IPS-NIHi7 (cell line): ENCODE data around the gene ZC3H8.
A peak's percentile ranks its signal among the peaks of the same experiment; 100 is the strongest.

ENCODE experiments used
- DNase-seq: peaks from one replicate; pipeline ENCODE4 v3.0.0; 2012; ENCODE audit warnings: mixed read lengths; ENCODE audit errors: extremely low spot score

ZC3H8 gene

DNA sequence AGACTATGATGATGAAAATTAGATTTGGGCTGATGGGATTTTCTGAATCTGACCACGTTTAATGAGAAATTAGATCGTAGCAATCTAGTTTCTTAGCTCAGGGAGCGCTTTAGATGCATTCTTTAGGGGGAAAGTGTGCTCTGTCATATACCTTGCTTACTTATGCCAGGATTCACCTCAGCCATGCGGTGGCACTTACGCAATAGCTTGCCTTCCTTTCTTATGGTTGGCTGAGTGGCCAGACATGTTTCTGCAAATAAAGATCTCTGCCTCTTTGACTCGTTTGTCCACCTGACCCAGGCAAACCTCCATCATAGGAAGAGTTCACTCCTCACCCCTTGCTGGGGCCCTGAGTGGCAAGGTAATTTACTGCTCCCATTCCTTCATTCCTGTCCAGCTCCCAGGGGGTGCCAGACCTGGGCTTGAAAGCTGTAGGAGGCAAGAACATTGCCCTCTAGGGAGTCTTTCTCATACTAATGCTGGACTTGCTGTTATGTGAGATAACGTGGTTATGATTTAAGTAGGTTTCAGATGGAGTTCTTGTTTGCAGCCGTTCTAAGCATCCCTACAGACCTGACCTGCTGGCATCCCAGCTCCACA lies 59.6 kb downstream of the ZC3H8 start:
- no peak for DNase-seq

DNA sequence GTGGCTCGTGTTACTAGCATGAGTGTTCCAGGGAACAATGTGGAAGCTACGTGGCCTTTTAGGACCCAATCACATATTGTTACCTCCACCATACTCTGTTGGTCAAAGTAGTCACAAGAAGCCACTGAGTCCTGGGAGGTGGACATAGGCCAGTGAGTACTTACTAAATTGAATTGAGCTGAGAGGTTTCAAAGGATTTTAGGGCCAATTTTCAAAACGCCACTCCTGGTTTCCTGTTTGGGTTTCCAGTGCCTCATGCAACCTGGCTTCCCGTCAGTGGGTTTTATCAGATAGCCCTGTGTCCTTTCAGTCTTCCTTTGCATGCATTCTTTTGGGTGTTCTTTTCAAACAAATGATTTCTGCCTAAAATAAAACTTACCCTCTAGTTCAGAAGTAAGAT lies 60.4 kb downstream of the ZC3H8 start:
- DNase-seq: no peak

DNA sequence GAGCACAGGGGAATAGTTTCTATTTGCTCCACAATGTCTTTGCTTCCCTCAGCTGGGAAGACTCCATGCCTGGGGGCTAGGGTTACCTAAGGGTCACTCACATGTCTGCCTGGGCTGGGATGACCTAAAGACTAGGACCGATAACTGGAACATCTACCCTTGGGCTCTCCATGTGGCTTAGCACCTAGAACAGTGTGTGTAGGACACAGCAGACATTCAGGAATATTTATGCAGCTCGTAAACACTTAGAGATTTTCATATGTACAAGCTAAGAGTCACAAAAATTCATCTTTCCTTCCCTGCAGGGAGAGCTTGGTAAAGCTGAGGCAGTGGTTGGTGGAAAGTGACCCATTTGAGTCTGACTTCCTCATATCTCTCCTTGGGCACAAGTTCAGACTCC lies 60.8 kb downstream of the ZC3H8 start:
- no peak for DNase-seq

DNA sequence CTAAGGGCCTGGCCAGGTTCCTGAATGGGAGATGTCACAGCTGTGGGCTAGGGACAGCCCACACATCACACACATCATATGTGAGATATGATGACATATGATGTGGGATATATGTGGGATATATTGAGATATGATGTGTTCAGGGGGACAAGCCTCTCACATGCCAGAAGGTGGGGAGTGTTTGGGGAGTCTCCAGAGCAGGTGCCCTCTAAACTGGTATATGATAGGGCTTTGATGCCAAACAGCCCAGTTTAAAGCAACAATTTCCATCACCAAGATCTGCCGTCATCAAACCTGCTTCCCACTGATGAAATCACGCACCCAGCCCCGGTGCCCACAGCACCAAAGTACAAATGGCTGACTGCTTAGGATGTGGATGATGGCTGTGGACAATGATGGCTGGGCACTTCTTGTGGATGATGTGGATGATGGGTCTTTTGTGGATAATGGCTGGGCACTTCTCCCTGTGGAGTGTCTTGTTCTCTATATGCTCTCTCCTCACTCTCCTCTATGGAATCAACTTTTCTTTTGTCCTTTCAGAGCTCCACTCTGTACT lies 65.8 kb downstream of the ZC3H8 start:
- no peak for DNase-seq

DNA sequence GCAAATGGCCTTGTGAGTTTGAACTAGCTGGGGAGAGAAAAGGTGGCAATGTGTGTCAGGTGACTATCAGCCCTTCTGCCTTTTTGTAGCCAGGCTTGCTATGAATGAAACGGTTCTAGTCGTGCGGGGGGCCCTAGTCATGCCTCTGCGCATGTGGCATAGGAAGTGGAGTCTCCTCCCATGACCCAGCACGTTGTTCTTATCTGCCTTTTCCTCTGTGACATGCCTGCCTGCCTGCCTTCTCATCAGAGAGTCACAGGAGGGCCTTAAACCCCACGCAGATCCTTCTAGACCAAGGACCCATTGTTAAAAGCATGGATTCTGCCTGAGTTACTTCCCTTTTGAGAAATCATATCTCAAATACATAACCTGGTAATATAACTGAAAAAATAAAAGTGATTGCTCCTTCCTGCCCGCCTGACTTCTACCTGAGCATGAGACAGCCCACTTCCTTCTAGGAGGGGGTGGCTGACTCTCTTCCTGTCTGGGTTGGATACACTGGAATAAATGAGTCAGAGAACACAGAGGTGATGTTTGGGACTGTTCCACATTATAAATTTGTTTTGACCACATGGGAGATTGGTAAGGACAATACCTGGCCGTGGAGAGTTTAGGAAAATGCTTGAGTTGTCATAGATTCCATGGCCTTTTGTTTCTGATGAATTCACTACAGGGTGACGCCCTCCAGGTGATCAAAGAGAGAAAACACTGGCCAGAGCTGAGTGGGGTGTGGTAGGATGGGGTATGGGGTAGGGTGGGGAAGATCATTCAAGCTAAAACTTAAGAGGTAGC lies 66.8 kb downstream of the ZC3H8 start:
- DNase-seq: no peak

DNA sequence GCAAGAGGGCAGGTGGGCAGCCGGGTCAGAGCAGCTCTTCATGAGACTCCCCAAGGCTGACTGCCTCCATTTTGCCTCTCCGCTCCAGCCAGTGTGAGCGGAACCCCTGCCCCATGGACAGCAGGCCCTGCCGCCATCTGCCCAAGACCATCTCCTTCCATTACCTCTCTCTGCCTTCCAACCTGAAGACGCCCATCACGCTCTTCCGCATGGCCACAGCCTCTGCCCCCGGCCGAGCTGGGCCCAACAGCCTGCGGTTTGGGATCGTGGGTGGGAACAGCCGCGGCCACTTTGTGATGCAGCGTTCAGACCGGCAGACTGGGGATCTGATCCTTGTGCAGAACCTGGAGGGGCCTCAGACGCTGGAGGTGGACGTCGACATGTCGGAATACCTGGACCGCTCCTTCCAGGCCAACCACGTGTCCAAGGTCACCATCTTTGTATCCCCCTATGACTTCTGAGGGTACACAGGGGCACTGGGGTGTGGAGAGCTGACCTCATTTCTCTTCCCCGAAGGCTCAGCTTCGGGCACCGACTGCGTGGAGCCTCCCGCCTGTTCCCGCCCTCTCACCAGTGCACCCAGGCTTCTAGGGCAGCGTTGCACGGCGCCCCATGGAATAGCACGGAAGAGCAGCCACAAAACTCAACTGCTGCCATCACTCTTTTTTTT lies 67.7 kb downstream of the ZC3H8 start:
- DNase-seq: no peak

DNA sequence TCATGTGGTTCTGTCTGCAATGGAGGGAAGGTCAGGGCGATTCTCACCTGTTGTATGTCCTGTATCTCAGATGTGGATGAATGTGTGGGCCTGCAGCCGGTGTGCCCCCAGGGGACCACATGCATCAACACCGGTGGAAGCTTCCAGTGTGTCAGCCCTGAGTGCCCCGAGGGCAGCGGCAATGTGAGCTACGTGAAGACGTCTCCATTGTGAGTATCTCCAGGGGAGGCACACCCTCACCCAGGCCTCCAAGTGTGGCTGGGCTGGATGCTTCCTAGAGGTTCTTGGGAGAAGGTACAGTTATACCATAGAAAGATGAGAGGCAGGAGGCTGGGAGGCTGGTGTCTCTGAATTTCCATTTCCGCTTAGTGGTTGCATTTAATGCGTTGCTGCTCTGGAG lies 69.7 kb downstream of the ZC3H8 start:
- no peak for DNase-seq

DNA sequence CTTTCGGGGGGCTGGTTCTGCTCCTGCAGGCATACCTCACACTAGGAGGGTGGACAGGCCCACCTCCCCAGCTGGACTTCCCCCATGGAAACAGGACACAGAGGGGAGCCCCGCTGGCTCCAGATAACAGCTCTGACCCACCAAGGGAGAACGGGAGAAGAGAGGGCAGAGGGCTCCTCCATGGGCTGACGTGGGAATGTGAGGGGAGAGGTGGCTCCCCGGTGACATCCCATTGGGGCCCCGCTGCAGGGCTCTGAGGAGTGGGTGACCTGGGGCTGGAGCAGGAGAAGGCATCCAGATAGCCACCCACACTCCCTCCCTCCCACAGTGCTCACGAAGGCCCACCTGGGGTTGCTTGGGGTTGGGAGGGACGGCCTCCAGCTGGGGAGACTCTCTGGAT lies 70.7 kb downstream of the ZC3H8 start:
- no peak for DNase-seq

DNA sequence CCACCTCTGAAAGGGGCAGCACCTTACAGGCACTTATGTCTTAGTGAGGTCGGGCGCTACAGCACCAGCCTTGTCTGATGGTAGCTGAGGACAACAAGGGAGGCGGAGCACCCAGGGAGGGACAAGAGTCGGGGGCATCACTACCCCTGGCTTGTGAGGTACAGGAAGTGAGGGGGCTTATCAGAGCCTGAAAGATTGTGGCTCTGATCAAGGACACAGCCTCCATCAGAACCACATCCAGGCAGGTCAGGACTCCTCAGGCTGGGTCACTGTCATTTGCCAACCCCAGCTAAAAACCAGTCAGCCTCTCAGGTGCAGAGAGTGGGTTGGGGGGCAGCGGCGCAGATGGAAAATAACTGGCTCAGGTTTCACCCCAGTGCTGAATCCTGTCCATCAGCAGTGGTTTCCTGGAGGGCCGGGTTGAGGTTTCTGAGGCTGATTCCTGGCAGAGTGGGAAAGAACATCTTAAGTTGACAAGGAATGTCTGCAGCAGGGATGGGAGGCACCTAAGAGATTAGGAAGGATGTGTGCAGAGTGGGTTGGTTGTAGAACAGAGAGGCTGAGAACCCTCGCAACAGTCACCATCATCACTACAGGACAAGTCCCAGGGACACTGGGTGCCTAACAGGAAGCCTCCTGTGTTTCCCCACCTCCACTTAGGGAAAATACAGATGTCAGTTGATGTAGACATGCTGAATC lies 71.4 kb downstream of the ZC3H8 start:
- no peak for DNase-seq

DNA sequence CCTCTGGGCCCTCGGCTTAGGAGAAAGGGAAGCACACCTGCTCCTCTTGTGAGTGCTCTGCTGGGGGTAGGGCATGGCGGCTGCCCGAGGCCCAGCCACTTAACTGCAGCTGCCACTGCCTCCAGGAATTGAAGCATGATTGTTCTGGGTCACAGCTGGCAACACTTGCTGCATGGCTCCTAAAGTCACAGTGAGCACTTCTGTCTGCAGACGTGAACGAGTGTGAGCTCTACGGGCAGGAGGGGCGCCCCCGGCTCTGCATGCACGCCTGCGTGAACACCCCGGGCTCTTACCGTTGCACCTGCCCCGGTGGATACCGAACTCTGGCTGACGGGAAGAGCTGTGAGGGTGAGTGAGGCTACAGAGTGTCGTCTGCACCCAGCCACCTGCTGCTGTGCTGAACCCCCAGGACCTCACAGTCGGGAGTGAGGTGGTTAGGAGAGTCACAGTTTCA lies 72.2 kb downstream of the ZC3H8 start:
- DNase-seq: no peak

DNA sequence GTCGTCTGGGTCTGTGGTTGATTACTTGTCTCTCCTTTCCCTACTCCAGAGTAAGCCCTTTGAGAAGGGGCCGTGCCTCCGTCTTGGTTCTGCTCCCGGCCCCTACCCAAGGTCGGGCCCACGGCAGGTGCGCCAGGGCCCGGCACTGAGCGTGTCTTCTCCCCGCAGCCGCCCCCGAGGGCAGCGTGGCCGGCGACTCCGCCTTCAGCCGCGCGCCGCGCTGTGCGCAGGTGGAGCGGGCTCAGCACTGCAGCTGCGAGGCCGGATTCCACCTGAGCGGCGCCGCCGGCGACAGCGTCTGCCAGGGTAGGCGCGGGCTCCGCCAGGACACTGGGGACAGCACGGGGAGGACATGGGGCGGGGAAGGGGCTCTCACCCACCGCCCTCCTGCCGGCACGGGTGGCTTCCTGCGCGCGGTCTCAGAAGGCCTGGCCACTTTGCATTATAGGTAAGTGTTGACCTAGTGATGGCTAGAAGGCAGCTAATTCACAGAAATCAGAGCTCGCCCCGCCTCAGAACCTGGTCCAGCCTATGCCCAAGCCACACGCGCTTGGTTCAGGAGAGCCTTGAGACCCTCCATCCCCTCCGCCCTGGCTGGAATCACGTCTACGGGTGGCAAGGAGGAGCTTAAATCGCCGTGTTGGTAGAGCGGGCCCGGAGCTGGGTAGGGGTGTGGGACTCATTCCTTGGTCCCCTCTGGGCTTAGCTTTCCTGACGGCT lies 73.1 kb downstream of the ZC3H8 start:
- peak; percentile 67 for DNase-seq

DNA sequence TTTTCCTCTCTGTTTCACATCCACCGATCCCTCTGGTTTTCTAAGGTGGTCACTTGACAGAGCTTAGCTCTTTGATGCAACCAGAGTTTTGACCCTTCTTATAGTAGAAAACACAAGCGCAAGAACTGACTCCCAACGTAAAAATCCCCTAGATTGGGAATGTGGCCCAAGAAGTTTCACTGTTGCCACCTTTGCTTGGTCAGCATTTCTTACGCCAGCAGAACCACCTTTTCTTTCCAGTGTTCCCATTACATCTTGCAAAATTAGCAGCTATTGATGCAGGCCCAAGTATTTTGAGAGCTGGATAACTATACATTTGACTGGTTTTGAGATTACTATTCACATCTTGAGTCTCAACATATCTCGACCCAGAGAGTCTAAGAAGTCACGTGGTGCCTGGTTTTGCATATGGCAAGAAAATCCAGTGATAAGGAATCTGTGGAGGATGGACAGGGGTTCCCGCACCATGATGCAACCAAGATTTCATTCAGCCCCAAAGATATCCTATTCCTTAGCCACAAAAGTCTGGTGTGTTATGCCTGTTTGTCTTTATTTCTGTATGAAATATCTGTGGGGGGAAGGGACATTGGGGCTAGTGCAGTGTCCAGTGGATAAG lies 78.8 kb downstream of the ZC3H8 start:
- DNase-seq: no peak

DNA sequence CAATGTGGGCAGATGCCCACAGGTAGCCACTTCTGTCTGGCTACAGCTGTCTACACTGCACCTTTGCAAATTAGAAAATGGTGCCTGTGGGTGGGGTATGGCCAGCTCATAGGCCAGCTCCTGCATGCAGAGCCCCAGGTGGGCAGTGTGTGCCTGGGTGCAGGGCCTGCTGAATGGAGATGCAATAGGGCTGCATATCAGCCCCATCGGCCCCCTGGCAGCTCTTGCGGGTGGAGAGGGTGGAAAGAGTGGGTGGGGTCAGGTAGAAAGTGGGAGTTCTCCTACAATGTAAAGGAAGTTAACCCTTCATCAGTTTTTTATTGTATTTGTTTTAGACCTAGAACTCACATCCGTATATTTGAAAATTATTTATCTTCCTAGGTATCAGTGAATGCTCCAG lies 79.5 kb downstream of the ZC3H8 start:
- DNase-seq: no peak

DNA sequence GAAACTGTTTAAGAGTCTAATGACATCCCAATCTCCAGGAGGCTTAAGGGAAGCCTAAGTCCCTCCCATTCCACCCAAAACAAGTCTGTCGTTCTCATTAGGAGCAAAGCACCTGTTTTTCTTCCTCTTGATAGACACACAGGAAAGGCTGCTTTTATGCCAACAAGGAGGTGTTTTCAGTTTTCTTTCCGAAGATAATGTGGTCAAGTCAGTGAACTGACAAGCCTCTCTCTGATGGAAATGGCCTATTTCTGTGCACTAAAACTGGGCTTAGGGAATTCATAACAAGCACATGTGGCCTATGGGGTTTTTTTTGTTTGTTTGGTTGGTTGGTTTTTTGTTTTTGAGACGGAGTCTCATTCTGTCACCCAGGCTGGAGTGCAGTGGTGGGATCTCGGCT lies 80.5 kb downstream of the ZC3H8 start:
- DNase-seq: no peak

DNA sequence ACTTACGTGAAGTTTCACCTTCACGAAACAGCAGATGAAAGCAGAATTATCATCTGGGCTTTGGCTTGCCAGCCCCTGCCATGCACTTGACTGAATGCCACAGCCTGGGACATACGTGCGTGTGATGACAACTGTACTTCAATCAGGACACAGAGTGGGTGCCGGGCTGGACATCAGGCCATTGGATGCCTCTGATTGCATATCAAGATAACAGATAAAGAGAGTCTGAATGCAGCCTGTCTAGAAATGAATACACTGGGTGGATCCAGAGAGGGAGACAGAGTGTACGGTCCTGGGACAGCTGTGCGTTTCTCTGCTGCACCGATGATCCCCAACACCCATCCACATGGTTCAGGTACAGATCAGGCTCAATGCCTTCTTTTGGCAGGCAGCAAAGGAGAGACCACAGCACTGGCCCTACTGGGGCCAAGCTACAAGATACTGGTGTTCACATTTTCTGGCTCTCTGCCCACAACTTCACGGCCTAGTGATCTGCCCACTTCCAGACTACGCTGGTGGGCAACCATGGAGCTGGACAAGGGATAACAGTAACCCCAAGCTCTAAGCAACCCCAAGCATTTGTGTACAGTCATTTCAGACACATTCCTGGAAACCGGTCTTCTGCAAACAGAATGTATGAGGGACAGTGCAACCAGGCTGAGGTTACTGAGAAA lies 81.1 kb downstream of the ZC3H8 start:
- no peak for DNase-seq

DNA sequence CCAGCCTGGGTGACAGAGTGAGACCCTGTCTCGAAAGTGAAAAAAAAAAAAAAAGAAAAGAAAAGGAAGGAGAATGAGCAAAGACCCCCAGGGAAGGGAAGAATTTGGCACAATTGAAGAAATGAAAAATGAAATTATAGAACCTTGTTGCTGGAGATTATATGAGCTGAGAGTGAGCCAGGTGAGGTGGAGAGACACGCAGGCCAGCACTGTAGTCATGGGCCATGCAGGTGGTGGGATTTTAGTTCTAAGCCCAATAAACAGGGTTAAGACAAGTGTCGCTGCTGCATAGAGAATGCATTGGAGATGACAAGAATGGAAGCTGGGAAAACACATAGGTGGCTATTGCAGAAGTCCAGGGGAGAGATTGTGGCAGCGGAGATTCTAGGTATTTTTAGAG lies 84.3 kb downstream of the ZC3H8 start:
- no peak for DNase-seq

DNA sequence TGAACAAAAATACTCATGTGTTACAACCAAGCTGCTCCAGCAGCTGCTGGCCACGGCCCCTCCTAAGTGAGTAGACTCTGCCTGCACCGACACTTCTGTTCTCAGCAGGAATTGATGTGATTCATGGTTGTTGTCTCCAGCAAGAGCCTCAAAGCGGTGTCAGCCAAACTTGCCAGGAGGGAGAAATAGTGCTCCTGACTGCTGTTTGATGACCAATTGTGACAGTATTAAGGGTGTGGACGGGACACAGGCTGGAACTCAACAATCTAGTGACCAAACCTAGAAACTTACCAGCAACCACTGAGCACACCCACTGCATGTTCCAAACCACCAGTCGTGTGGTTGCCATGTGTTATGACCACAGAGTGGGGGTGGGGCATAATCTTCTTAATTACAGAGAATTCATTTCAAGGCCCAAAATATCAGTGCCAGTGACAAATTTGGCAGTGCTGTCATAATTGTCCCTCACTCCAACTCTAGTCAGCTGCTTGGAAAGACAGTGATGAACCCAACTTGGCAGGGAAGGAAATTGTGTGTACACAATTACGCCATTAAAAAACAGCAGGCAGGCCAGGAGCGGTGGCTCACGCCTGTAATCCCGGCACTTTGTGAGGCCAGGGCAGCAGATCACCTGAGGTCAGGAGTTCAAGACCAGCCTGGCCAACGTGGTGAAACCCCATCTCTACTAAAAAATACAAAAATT lies 86.3 kb downstream of the ZC3H8 start:
- no peak for DNase-seq

DNA sequence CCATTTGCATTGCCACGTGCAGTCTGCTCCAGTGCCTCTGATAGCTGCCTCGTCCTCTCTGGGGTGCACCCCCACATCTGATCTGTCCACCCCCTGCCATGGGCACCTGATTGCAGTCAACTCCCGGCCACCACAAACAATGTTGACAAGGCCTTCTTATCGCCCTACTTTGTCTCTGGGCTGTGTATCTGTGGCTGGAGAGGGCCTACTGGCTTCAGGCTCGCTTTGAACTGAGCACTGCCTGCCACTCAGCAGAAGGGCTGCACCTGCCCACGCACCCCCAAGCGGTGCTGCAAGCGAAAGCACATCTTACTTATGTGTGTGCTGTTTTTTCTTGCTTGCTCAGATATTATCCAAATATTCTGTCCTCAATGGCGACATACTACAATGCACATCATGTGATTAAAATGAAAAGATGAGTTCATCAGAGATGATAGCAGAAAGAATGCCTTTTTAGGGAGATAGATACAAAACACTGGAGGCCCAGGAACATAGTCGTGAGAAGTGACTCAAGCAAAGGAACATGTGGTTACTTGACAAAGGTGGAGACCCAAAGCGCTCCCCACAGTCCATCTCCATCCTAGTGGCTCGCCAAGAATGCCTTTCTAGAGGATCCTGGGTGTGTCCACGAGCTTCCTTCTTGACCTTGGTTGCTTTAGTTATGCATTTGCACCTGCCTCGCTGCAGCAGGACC lies 87.9 kb downstream of the ZC3H8 start:
- DNase-seq: no peak

DNA sequence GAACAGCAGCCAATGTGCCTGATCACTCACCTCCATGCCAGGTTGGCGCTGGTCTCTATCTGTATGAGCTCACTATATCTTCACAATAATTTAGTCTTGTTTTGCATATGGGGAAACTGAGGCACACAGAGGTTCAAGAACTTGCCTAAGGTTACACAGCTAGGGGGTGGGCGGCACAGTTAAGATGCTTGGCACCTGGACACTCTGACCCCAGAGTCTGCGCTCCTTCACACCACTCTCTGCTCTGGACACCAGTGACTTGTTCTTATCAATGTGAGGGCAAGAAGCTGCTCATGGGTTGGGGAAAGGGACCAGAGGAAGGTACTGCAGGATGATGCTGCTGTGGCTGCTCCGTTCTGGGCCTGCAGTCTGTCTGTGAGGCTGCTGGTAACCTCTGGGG lies 89.5 kb downstream of the ZC3H8 start:
- no peak for DNase-seq
